Upper lobe of left lung (tissue), 4 donors: ENCODE results near the gene ADD2.

ENCODE experiments used
- CTCF ChIP-seq, 6 experiments: fragments of 450-650 bp in 4 of 6; fragments of 200-600 bp in 2 of 6; sonication (generic) in 2 of 6; IDR thresholded peaks; one replicate each; pipeline ENCODE4 v1.5.1; 2016 to 2019; ENCODE audit warnings: antibody characterized with exemption in 6 of 6
- EP300 ChIP-seq, 4 donors: sonication (generic); formaldehyde crosslinking; IDR thresholded peaks; one replicate each; pipeline ENCODE4 v1.5.1; 2017; ENCODE audit warnings: antibody characterized with exemption in 4 of 4, control low read depth in 2 of 4
- POLR2A ChIP-seq, 4 donors: fragments of 450-650 bp; IDR thresholded peaks; one replicate each; pipeline ENCODE4 v1.5.1; 2016 to 2017; ENCODE audit warnings: antibody characterized with exemption in 4 of 4, mild to moderate bottlenecking in 2 of 4
- POLR2AphosphoS5 ChIP-seq, 2 donors: sonication (generic); formaldehyde crosslinking; IDR thresholded peaks; one replicate each; pipeline ENCODE4 v1.5.1; 2017; ENCODE audit warnings: antibody characterized with exemption in 2 of 2

- TF ChIP-seq EP300 (IDR thresholded peaks at IDR 0.05) (no peak), POLR2A (IDR thresholded peaks at IDR 0.05) (no peak), CTCF (IDR thresholded peaks at IDR 0.05) (no peak), POLR2AphosphoS5 (IDR thresholded peaks at IDR 0.05) (no peak)
These were observed 116.3 kb downstream of the ADD2 start for GRCh38 chr2:70651727-70652126.
